ENCODE data around the gene HOXA7.

The HOXA7 gene

GRCh38 chr7:27193335-27194001 is 37.0 kb upstream of the HOXA7 start:
- DNase-seq (ENCODE audit: low read depth in 2 of 2), result no peak

GRCh38 chr7:27192546-27193334 is 36.3 kb upstream of the HOXA7 start:
- no peak for DNase-seq (ENCODE audit: low read depth in 2 of 2)

GRCh38 chr7:27191833-27192545 is 35.5 kb upstream of the HOXA7 start:
- DNase-seq (ENCODE audit: low read depth in 2 of 2), result no peak

GRCh38 chr7:27191161-27191731 is 34.8 kb upstream of the HOXA7 start:
- DNase-seq (ENCODE audit: low read depth in 2 of 2), result no peak

- DNase-seq (ENCODE audit: low read depth in 2 of 2), result no peak
These were observed 33.7 kb upstream of the HOXA7 start for GRCh38 chr7:27189997-27190748.

GRCh38 chr7:27189295-27189996 is 33.0 kb upstream of the HOXA7 start:
- no peak for DNase-seq (ENCODE audit: low read depth in 2 of 2)

GRCh38 chr7:27188386-27189294 is 32.2 kb upstream of the HOXA7 start:
- DNase-seq (ENCODE audit: low read depth in 2 of 2), result no peak

GRCh38 chr7:27187475-27188385 is 31.3 kb upstream of the HOXA7 start:
- no peak for DNase-seq (ENCODE audit: low read depth in 2 of 2)

GRCh38 chr7:27186668-27187474 is 30.4 kb upstream of the HOXA7 start:
- no peak for DNase-seq (ENCODE audit: low read depth in 2 of 2)

GRCh38 chr7:27185854-27186667 is 29.6 kb upstream of the HOXA7 start:
- DNase-seq (ENCODE audit: low read depth in 2 of 2), result no peak

- DNase-seq (ENCODE audit: low read depth in 2 of 2), result no peak
These were observed 28.8 kb upstream of the HOXA7 start, which contains the start of gene HOXA11 for GRCh38 chr7:27185013-27185853. TSS of gene HOXA11 (minus strand) at chr7:27185232. CDS start at chr7:27185144, 88 bp downstream.

- no peak for DNase-seq (ENCODE audit: low read depth in 2 of 2)
These were observed 28.0 kb upstream of the HOXA7 start for GRCh38 chr7:27184337-27185012.

GRCh38 chr7:27183682-27184336 is 27.3 kb upstream of the HOXA7 start:
- DNase-seq (ENCODE audit: low read depth in 2 of 2), result no peak

- DNase-seq (ENCODE audit: low read depth in 2 of 2), result no peak
These were observed 26.6 kb upstream of the HOXA7 start for GRCh38 chr7:27182861-27183681.
